ENCODE data around the gene ERC1. TPM values are rescaled to one million over a fixed set of nuclear protein-coding genes. Genes with fewer than 3 reads are reported as not detected.
A peak's percentile ranks its signal among the peaks of the same experiment; 100 is the strongest.

ERC1 gene
- total and polyA plus RNA-seq, 2 donors from 2014 or later: 5.1 to 68.3 TPM

DNA sequence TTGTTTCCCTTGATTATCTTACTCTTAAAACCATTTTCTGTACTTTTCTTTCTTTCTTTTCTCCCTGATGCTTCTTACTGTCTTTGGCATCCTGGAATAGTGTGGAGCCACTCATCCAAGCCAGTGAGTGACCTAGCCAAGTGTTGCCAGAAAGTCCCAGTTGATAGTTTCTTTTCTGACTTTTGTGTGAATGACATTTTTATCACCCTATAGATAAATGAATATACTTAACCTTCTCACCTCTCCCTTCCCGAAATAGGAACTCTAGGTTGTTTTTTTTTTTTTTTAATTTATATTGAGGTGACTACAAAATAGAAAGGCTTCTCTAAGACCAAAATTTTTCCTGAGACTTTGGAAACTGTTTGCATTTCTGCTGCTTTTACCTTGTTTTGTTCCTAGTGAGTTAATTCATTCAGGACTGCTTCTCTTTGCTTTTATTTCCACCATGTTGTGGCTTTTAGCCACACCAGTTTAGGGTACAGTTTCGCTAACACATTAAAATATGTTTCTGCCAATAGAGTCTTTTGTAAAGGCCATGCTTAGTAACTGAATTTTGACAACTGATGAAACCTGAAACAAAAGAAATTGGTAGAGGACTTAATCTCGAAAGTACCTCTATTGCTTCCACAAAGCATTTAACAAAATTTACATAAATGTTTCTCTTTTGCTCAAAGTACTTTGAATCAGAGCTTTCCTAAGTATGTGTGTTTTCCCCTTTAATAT is 194.6 kb downstream of the ERC1 start:
- Histone ChIP-seq H3K36me3 (ENCODE audit: control insufficient read depth in 2 of 3, insufficient read depth in 3 of 3, low read length in 3 of 3) (peaks cover 0 to 2% (median 0%) of the 10 kb centered on the region in 3 donors), H3K4me3 (ENCODE audit: low read length in 3 of 3) (no peak overlapping the region), H3K9ac (ENCODE audit: low read length in 3 of 3) (no peak overlapping the region), H3K9me3 (ENCODE audit: control insufficient read depth in 2 of 3, insufficient read depth in 1 of 3, low read length in 3 of 3) (no peaks in the 10 kb centered on the region), H3K27me3 (ENCODE audit: control insufficient read depth, insufficient read depth, low read length) (no peaks in the 10 kb centered on the region), H3K27ac (ENCODE audit: low read depth in 2 of 2, low read length in 2 of 2) (no peak overlapping the region), H3K4me1 (ENCODE audit: control insufficient read depth in 2 of 3, insufficient read depth in 2 of 3, low read depth in 1 of 3, low read length in 3 of 3) (no peaks in the 10 kb centered on the region)
- intact Hi-C loops (cut with DNase I): no loop called here
- TF ChIP-seq, protein P1, sequence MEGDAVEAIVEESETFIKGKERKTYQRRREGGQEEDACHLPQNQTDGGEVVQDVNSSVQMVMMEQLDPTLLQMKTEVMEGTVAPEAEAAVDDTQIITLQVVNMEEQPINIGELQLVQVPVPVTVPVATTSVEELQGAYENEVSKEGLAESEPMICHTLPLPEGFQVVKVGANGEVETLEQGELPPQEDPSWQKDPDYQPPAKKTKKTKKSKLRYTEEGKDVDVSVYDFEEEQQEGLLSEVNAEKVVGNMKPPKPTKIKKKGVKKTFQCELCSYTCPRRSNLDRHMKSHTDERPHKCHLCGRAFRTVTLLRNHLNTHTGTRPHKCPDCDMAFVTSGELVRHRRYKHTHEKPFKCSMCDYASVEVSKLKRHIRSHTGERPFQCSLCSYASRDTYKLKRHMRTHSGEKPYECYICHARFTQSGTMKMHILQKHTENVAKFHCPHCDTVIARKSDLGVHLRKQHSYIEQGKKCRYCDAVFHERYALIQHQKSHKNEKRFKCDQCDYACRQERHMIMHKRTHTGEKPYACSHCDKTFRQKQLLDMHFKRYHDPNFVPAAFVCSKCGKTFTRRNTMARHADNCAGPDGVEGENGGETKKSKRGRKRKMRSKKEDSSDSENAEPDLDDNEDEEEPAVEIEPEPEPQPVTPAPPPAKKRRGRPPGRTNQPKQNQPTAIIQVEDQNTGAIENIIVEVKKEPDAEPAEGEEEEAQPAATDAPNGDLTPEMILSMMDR (IDR thresholded peaks at IDR 0.05; ENCODE audit: borderline replicate concordance, extremely low read depth, insufficient read depth): no peak
- no peak for FAIRE-seq
- DNase-seq: peak in 2 of 5 donors; percentile 52 to 58

GRCh38 chr12:1186298-1186697 is 195.3 kb downstream of the ERC1 start:
- H3K27me3 ChIP-seq (ENCODE audit: control insufficient read depth, insufficient read depth, low read length): no peaks in the 10 kb centered on the region
- no peak overlapping the region for H3K4me3 ChIP-seq (ENCODE audit: low read length in 3 of 3)
- intact Hi-C loops (cut with DNase I): no loop called here
- H3K9me3 ChIP-seq (ENCODE audit: control insufficient read depth in 2 of 3, insufficient read depth in 1 of 3, low read length in 3 of 3): no peaks in the 10 kb centered on the region
- DNase-seq: no peak
- peaks cover 0 to 2% (median 0%) of the 10 kb centered on the region in 3 donors for H3K36me3 ChIP-seq (ENCODE audit: control insufficient read depth in 2 of 3, insufficient read depth in 3 of 3, low read length in 3 of 3)
- H3K27ac ChIP-seq (ENCODE audit: low read depth in 2 of 2, low read length in 2 of 2): no peak overlapping the region
- FAIRE-seq: peak; percentile 39
- no peaks in the 10 kb centered on the region for H3K4me1 ChIP-seq (ENCODE audit: control insufficient read depth in 2 of 3, insufficient read depth in 2 of 3, low read depth in 1 of 3, low read length in 3 of 3)
- TF ChIP-seq, protein P1 (IDR thresholded peaks at IDR 0.05; ENCODE audit: borderline replicate concordance, extremely low read depth, insufficient read depth): no peak
- no peak overlapping the region for H3K9ac ChIP-seq (ENCODE audit: low read length in 3 of 3)

- DNase-seq (no peak), FAIRE-seq (no peak)
- no peak overlapping the region for H3K4me3 ChIP-seq (ENCODE audit: low read length in 3 of 3)
- TF ChIP-seq, protein P1 (IDR thresholded peaks at IDR 0.05; ENCODE audit: borderline replicate concordance, extremely low read depth, insufficient read depth): no peak
- H3K9me3 ChIP-seq (ENCODE audit: control insufficient read depth in 2 of 3, insufficient read depth in 1 of 3, low read length in 3 of 3): no peaks in the 10 kb centered on the region
- intact Hi-C loops (cut with DNase I): no loop called here
- H3K9ac ChIP-seq (ENCODE audit: low read length in 3 of 3): no peak overlapping the region
- no peaks in the 10 kb centered on the region for H3K4me1 ChIP-seq (ENCODE audit: control insufficient read depth in 2 of 3, insufficient read depth in 2 of 3, low read depth in 1 of 3, low read length in 3 of 3)
- peaks cover 0 to 2% (median 0%) of the 10 kb centered on the region in 3 donors for H3K36me3 ChIP-seq (ENCODE audit: control insufficient read depth in 2 of 3, insufficient read depth in 3 of 3, low read length in 3 of 3)
- H3K27ac ChIP-seq (ENCODE audit: low read depth in 2 of 2, low read length in 2 of 2): no peak overlapping the region
- no peaks in the 10 kb centered on the region for H3K27me3 ChIP-seq (ENCODE audit: control insufficient read depth, insufficient read depth, low read length)
Observed at GRCh38 chr12:1188016-1188415, 197.0 kb downstream of the ERC1 start.

Data from kidney (tissue), 14 donors.